Gastroesophageal sphincter (tissue), 3 donors: ENCODE results near the gene UMPS.

ENCODE experiments used
- CTCF ChIP-seq, 4 experiments: fragments of 200-600 bp in 2 of 4; fragments of 450-650 bp in 2 of 4; sonication (generic) in 1 of 4; IDR thresholded peaks; one replicate each; pipeline ENCODE4 v1.5.1; 2017 to 2019; ENCODE audit warnings: antibody characterized with exemption in 4 of 4, mild to moderate bottlenecking in 2 of 4, moderate library complexity in 2 of 4
- POLR2A ChIP-seq, 2 donors: fragments of 450-650 bp; IDR thresholded peaks; one replicate each; pipeline ENCODE4 v1.6.1; 2017; ENCODE audit warnings: antibody characterized with exemption in 2 of 2, mild to moderate bottlenecking in 2 of 2, moderate library complexity in 1 of 2
- POLR2AphosphoS5 ChIP-seq: sonication (generic); formaldehyde crosslinking; IDR thresholded peaks from one replicate; pipeline ENCODE4 v1.6.1; 2017; ENCODE audit warnings: antibody characterized with exemption

- TF ChIP-seq CTCF (IDR thresholded peaks at IDR 0.05) = no peak
- no peak for TF ChIP-seq POLR2AphosphoS5
- TF ChIP-seq POLR2A (IDR thresholded peaks at IDR 0.05) = no peak
Measured at GRCh38 chr3:124792341-124793040, 62.2 kb downstream of the UMPS start.
